Mesothelial cell of epicardium (in vitro differentiated cells): ENCODE measurements around the gene RNF212. TPM values are rescaled to one million over a fixed set of nuclear protein-coding genes. Genes with fewer than 3 reads are reported as not detected.

Source experiments
- DNase-seq, 2 experiments: peaks; one replicate each; pipeline ENCODE4 v3.0.0; 2021; ENCODE audit warnings: low spot score in 2 of 2; ENCODE audit not compliant: unreplicated experiment in 2 of 2
- H3K27ac Mint-ChIP-seq: 2 replicates; pipeline ENCODE4 v1.8.0; 2021; ENCODE audit warnings: mixed read lengths
- H3K27me3 Mint-ChIP-seq: 2 replicates; pipeline ENCODE4 v1.8.0; 2021; ENCODE audit warnings: low read depth, mixed read lengths
- H3K36me3 Mint-ChIP-seq: 2 replicates; pipeline ENCODE4 v1.8.0; 2021; ENCODE audit warnings: mixed read lengths
- H3K4me1 Mint-ChIP-seq: 2 replicates; pipeline ENCODE4 v1.8.0; 2021; ENCODE audit warnings: mixed read lengths
- H3K4me3 Mint-ChIP-seq: 2 replicates; pipeline ENCODE4 v1.8.0; 2021; ENCODE audit warnings: mild to moderate bottlenecking, moderate library complexity, mixed read lengths
- H3K9me3 Mint-ChIP-seq: 2 replicates; pipeline ENCODE4 v1.8.0; 2021; ENCODE audit warnings: mixed read lengths
- total RNA-seq: library from RNA; stranded (reverse); gene quantifications from 3 replicates; pipeline ENCODE4 v1.2.1, GENCODE V29; 2021
- TF ChIP-seq, protein P1 (sequence below): fragments of 200-600 bp; sonication (generic); IDR thresholded peaks from one replicate; pipeline ENCODE4 v1.5.0; 2021; ENCODE audit warnings: antibody characterized with exemption; ENCODE audit not compliant: unreplicated experiment

The RNF212 gene
- total RNA-seq, 1 donor from 2014 or later = 10.9 TPM

DNA sequence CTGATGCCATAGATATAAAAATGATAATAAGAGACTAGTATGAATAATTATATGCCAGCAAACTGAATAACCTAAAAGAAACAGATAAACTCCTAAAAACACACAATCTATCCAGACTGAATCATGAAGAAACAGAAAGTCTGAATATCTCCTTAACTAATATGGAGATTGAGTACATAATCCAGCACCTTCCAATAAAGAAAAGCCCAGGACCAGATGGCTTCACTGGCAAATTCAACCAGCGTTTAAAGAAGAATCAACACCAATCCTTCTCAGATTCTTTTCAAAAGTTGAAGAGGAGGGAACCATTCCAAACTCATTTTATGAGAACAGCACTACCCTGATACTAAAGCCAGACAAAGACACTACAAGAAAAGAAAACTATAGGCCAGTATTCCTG lies 26.5 kb upstream of the RNF212 start:
- TF ChIP-seq, protein P1, sequence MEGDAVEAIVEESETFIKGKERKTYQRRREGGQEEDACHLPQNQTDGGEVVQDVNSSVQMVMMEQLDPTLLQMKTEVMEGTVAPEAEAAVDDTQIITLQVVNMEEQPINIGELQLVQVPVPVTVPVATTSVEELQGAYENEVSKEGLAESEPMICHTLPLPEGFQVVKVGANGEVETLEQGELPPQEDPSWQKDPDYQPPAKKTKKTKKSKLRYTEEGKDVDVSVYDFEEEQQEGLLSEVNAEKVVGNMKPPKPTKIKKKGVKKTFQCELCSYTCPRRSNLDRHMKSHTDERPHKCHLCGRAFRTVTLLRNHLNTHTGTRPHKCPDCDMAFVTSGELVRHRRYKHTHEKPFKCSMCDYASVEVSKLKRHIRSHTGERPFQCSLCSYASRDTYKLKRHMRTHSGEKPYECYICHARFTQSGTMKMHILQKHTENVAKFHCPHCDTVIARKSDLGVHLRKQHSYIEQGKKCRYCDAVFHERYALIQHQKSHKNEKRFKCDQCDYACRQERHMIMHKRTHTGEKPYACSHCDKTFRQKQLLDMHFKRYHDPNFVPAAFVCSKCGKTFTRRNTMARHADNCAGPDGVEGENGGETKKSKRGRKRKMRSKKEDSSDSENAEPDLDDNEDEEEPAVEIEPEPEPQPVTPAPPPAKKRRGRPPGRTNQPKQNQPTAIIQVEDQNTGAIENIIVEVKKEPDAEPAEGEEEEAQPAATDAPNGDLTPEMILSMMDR = no peak
- Mint-ChIP-seq H3K27ac (no peak overlapping the region), H3K36me3 (peaks cover 10% of the 10 kb centered on the region), H3K9me3 (peaks cover 19% of the 10 kb centered on the region), H3K4me1 (no peaks in the 10 kb centered on the region), H3K27me3 (peaks cover 77% of the 10 kb centered on the region), H3K4me3 (no peak overlapping the region)
- DNase-seq = no peak

- Mint-ChIP-seq H3K4me1 (no peaks in the 10 kb centered on the region), H3K27me3 (peaks cover 82% of the 10 kb centered on the region), H3K27ac (no peak overlapping the region), H3K9me3 (peaks cover 8% of the 10 kb centered on the region), H3K4me3 (no peak overlapping the region), H3K36me3 (no peaks in the 10 kb centered on the region)
- no peak for DNase-seq
- TF ChIP-seq, protein P1 = no peak
These were observed 24.5 kb upstream of the RNF212 start for GRCh38 chr4:1137850-1138249.

DNA sequence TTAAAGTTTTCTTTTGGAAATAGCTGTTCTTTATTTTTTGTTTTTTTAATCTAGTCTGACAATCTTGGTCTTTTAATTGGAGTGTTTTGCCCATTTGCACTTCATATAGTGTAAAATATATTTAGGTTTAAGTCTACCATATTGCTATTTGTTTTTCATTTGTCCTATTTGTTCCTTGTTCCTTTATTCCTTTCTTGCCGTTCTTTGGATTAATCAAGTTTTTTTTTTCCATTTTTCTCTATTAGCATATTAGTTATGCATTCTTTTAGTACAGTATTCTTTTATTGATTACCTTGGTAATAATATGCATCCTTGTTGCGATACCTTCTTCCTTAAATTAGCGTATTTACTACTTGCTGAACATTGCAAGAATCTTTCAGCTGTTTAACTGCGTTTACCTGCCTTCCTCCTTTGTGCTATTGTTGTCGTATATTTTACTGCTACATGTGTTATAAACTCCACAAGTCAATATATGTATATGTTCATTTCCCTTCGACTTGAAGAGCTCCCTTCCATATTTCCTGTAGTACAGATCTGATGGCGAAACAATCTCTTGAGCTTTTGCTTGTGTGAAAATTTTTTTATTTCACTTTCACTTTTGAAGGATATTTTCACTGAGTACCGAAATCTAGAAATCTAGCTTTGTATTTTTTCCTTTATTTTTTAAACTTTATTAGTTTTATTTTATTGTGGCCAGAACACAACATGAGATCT lies 23.9 kb upstream of the RNF212 start:
- no peaks in the 10 kb centered on the region for H3K36me3 Mint-ChIP-seq
- peaks cover 82% of the 10 kb centered on the region for H3K27me3 Mint-ChIP-seq
- no peaks in the 10 kb centered on the region for H3K4me1 Mint-ChIP-seq
- TF ChIP-seq, protein P1 = no peak
- no peak overlapping the region for H3K4me3 Mint-ChIP-seq
- DNase-seq = no peak
- peaks cover 8% of the 10 kb centered on the region for H3K9me3 Mint-ChIP-seq
- H3K27ac Mint-ChIP-seq = no peak overlapping the region

DNA sequence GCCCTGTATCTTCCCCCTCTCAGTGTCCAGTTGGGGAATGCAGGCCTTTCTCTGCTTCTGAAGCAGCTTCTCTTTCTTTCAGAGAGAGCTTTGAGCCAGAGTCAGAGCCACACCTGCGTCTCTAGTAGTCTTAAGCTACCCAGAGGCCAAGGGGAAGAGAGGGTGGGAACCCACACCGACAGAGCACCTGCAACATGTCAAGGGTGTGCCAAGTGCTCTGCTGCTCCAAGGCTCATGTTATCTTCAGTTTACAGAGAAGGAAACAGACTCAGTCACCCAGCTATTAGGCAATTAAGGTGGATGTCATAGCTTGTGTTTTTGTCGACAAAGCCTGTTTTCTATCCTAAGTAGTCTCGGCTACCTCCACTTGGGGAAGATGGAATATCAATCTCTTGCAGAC lies 22.7 kb upstream of the RNF212 start:
- peaks cover 76% of the 10 kb centered on the region for H3K27me3 Mint-ChIP-seq
- H3K4me1 Mint-ChIP-seq = no peaks in the 10 kb centered on the region

DNA sequence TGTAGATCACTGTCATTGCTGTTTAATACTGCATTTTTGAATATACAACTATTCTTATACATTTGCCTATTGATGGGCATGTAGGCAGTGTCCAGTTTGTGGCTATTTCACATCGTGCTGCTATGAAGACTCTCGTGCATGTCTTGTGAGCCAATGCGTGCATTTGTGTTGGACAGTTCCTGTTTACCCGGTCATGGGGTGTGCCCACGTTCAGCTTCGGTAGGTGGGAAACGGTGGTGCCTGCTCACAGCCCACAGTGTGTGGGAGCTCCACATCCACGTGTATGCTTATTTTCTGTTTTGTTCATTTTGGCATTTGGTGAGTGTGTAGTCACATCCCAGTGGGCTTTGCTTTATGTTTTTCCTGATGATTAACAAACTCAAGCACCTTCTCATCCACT lies 19.7 kb upstream of the RNF212 start:
- Mint-ChIP-seq H3K36me3 (no peaks in the 10 kb centered on the region), H3K27ac (no peak overlapping the region), H3K4me3 (no peak overlapping the region), H3K27me3 (peaks cover 61% of the 10 kb centered on the region), H3K9me3 (no peaks in the 10 kb centered on the region), H3K4me1 (no peaks in the 10 kb centered on the region)
- TF ChIP-seq, protein P1 = no peak
- no peak for DNase-seq

More for the DNA sequence above, 22.7 kb upstream of the RNF212 start:
- no peak overlapping the region for H3K4me3 Mint-ChIP-seq
- TF ChIP-seq, protein P1 = no peak
- H3K36me3 Mint-ChIP-seq = no peaks in the 10 kb centered on the region
- H3K27ac Mint-ChIP-seq = no peak overlapping the region
- peaks cover under 1% of the 10 kb centered on the region for H3K9me3 Mint-ChIP-seq
- DNase-seq = no peak
